Fibroblast of villous mesenchyme (primary cell): ENCODE data around the gene HECW1. TPM values are rescaled to one million over a fixed set of nuclear protein-coding genes. Genes with fewer than 3 reads are reported as not detected.

ENCODE experiments used
- DNase-seq: peaks from one replicate; pipeline ENCODE4 v3.0.0-alpha.2; 2010; ENCODE audit warnings: low read depth
- H3K4me3 ChIP-seq: 2 replicates; pipeline ENCODE4 v1.5.1; 2011; ENCODE audit warnings: low read depth, mild to moderate bottlenecking, low read length
- CTCF ChIP-seq: IDR thresholded peaks from 2 replicates; pipeline ENCODE4 v1.5.1; 2012; ENCODE audit warnings: low read depth, mild to moderate bottlenecking, low read length; ENCODE audit not compliant: insufficient read depth
- total RNA-seq: library from RNA; depleted of rRNA; stranded (reverse); fragments of >200 nt; gene quantifications from 2 replicates; pipeline ENCODE4 v1.2.3, GENCODE V29; 2012

HECW1 gene
- total RNA-seq, 1 donor = 1.7 TPM

DNA sequence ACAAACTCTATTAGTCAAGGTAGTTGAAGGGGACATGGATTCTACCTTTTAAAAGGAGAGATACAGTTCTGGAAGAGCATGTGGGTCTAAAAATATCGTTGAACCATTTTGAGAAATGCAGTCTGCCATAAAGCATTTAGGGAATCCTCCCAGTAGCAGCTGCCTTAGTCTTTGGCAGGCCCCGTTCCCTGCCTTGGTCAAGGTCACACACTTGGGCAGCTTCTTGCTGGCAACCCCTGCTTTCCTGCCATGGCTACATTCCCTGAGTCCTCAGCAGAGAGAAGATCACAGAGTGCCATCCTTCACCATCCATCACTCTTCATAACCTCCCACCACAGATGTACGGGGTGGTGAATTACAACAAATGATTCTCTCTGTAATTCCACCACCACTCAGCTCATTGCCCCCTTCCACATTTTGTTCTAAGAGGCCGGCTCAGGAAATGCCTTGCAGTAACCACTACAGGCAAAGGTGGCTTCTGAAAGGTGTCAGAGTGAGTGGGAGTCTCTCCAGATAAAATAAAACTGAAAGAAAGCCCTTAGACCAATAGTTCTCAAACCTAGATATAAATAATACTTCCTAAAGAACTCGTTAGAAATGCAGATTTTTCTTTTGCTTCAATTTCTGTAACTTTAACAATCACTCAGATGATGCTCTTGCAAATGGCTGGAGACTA lies 349.0 kb downstream of the HECW1 start:
- no peak overlapping the region for H3K4me3 ChIP-seq
- DNase-seq = no peak
- no peak for TF ChIP-seq CTCF

DNA sequence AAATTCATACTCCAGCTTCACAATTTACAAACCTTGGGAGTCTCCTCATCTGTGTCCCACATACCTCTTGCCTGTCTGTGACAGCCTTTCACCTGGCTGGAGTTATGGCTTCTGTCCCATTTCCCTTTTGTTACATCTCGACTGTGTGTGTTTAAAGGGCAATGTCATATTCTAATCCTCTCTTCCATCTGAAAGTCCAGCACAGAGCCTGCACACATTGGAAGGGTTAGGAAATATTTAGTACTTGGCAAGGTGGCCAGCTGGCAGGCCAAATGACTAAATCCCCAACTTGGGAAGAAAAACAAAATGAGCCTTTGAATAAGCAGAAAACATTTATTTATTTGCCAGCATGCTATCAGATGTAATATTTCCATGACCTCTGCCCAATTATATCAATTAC lies 350.4 kb downstream of the HECW1 start:
- no peak overlapping the region for H3K4me3 ChIP-seq
- no peak for TF ChIP-seq CTCF
- no peak for DNase-seq

GRCh38 chr7:43463401-43463980 lies 351.0 kb downstream of the HECW1 start:
- H3K4me3 ChIP-seq = no peak overlapping the region
- no peak for DNase-seq

GRCh38 chr7:43465581-43466554 lies 353.4 kb downstream of the HECW1 start:
- H3K4me3 ChIP-seq = no peak overlapping the region
- no peak for DNase-seq
- no peak for TF ChIP-seq CTCF

More at GRCh38 chr7:43463401-43463980, 351.0 kb downstream of the HECW1 start:
- no peak for TF ChIP-seq CTCF

DNA sequence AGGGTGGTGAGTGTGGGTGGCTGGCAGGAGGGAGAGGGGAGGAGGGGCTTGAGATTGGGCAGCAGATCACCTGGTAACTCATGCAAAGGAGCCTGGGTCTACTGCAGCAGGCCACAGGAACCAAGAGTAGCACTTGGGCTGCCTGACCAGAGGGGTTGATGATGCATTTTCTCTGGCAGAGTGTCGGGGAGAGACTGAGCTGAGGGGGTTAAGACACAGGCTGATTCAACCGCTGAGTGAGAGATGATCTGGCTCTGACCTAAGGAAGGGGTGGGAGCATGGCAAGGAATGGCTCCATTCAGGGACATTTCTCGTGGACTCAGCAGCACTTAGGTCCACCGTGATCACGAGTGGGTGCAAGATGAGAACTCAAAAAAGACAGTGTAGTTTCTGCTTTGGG lies 355.0 kb downstream of the HECW1 start:
- DNase-seq = no peak
- H3K4me3 ChIP-seq = no peak overlapping the region
- no peak for TF ChIP-seq CTCF

DNA sequence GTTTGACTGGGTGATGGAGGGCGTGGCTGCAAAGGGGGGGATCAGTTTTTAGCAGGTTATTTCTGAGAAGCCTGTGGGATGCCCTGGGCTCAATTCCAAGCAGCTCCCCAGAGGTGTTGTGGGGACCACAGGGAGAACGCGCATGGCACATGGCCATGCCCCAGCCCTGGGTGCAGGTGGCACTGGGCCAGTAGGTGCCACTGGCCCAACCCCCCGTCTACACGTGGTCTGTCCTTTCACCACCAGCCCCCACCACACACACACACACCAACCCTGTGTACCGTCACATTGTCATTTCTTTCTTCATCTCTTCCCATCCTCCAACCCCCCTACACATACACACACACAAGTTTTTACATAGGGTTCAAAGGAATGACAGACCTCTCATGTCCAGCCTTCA lies 355.4 kb downstream of the HECW1 start:
- no peak for DNase-seq
- no peak overlapping the region for H3K4me3 ChIP-seq
- TF ChIP-seq CTCF = no peak
